ENCODE measurements around the gene FRMPD4. TPM values are rescaled to one million over a fixed set of nuclear protein-coding genes. Genes with fewer than 3 reads are reported as not detected.

Gene FRMPD4
- total RNA-seq, 2 experiments from 2014 or later: not detected

GRCh38 chrX:12647230-12647629 is 509.0 kb downstream of the FRMPD4 start:
- no peak for TF ChIP-seq CTCF (IDR thresholded peaks at IDR 0.05)
- CTCF ChIA-PET: no interaction called here
- Mint-ChIP-seq H3K27me3 (peaks cover 5% of the 10 kb centered on the region), H3K4me3 (no peak overlapping the region), H3K36me3 (ENCODE audit: low read depth) (no peaks in the 10 kb centered on the region), H3K9me3 (no peaks in the 10 kb centered on the region), H3K4me1 (ENCODE audit: low read depth) (no peaks in the 10 kb centered on the region), H3K27ac (no peak overlapping the region)
- POLR2A ChIA-PET: interaction anchor here (0.6 kb wide), 1 partner anchor 404 kb away, joined by 3 read pairs; no protein-coding TSS in a partner anchor
- DNase-seq (no peak), ATAC-seq (no peak)
- intact Hi-C loops (cut with micrococcal nuclease): no loop called here

- no peak for ATAC-seq
- no peak for DNase-seq
- no peak overlapping the region for H3K4me3 Mint-ChIP-seq
- ChIA-PET POLR2A (no interaction called here), CTCF (no interaction called here)
- no peaks in the 10 kb centered on the region for H3K36me3 Mint-ChIP-seq (ENCODE audit: low read depth)
- no peak for TF ChIP-seq CTCF (IDR thresholded peaks at IDR 0.05)
- no peaks in the 10 kb centered on the region for H3K4me1 Mint-ChIP-seq (ENCODE audit: low read depth)
- no peaks in the 10 kb centered on the region for H3K9me3 Mint-ChIP-seq
- peaks cover 6% of the 10 kb centered on the region for H3K27me3 Mint-ChIP-seq
- no peak overlapping the region for H3K27ac Mint-ChIP-seq
- intact Hi-C loops (cut with micrococcal nuclease): no loop called here
These were observed 510.7 kb downstream of the FRMPD4 start for GRCh38 chrX:12648995-12649394.

- no peak for ATAC-seq
- no peaks in the 10 kb centered on the region for H3K36me3 Mint-ChIP-seq (ENCODE audit: low read depth)
- peaks cover 2% of the 10 kb centered on the region for H3K27me3 Mint-ChIP-seq
- intact Hi-C loops (cut with micrococcal nuclease): no loop called here
- H3K4me3 Mint-ChIP-seq: no peak overlapping the region
- TF ChIP-seq CTCF (IDR thresholded peaks at IDR 0.05): no peak
- no peak overlapping the region for H3K27ac Mint-ChIP-seq
- DNase-seq: no peak
- ChIA-PET POLR2A (no interaction called here), CTCF (no interaction called here)
- H3K4me1 Mint-ChIP-seq (ENCODE audit: low read depth): no peaks in the 10 kb centered on the region
- H3K9me3 Mint-ChIP-seq: no peaks in the 10 kb centered on the region
These were observed 519.2 kb downstream of the FRMPD4 start for GRCh38 chrX:12657433-12657832.

- TF ChIP-seq CTCF (IDR thresholded peaks at IDR 0.05): no peak
- Mint-ChIP-seq H3K4me3 (no peak overlapping the region), H3K4me1 (ENCODE audit: low read depth) (no peaks in the 10 kb centered on the region), H3K36me3 (ENCODE audit: low read depth) (no peaks in the 10 kb centered on the region), H3K27ac (no peak overlapping the region), H3K27me3 (peaks cover 2% of the 10 kb centered on the region), H3K9me3 (peaks cover 2% of the 10 kb centered on the region)
- ChIA-PET CTCF (no interaction called here), POLR2A (no interaction called here)
- no peak for ATAC-seq
- intact Hi-C loops (cut with micrococcal nuclease): no loop called here
- no peak for DNase-seq
These were observed 519.6 kb downstream of the FRMPD4 start for GRCh38 chrX:12657881-12658280.

- ChIA-PET CTCF (no interaction called here), POLR2A (no interaction called here)
- Mint-ChIP-seq H3K4me1 (ENCODE audit: low read depth) (no peaks in the 10 kb centered on the region), H3K9me3 (peaks cover 2% of the 10 kb centered on the region), H3K4me3 (no peak overlapping the region), H3K27me3 (no peaks in the 10 kb centered on the region), H3K36me3 (ENCODE audit: low read depth) (no peaks in the 10 kb centered on the region), H3K27ac (no peak overlapping the region)
- intact Hi-C loops (cut with micrococcal nuclease): no loop called here
- no peak for DNase-seq
- TF ChIP-seq CTCF (IDR thresholded peaks at IDR 0.05): no peak
- no peak for ATAC-seq
These were observed 523.2 kb downstream of the FRMPD4 start for GRCh38 chrX:12661464-12661863.

All from activated CD8-positive, alpha-beta T cell treated with anti-CD3 and anti-CD28 coated beads for 36 hours (primary cell).